GM18511 (cell line): ENCODE data around the gene ELL.
A peak's percentile ranks its signal among the peaks of the same experiment; 100 is the strongest.

ENCODE experiments used
- ATAC-seq: cut with Tn5 transposase; IDR thresholded peaks from one replicate; pipeline ENCODE4 v1.9.1; 2021; ENCODE audit warnings: mild to moderate bottlenecking, moderate library complexity; ENCODE audit not compliant: unreplicated experiment

The ELL gene

GRCh38 chr19:18506101-18506930 is 15.6 kb downstream of the ELL start:
- no peak for ATAC-seq

- no peak for ATAC-seq
These were observed 16.8 kb downstream of the ELL start for GRCh38 chr19:18504886-18505610.

GRCh38 chr19:18503971-18504885 is 17.6 kb downstream of the ELL start:
- ATAC-seq, result peak; percentile 68

GRCh38 chr19:18503337-18503970 is 18.4 kb downstream of the ELL start:
- ATAC-seq, result no peak

- no peak for ATAC-seq
These were observed 19.1 kb downstream of the ELL start for GRCh38 chr19:18502638-18503294.

- ATAC-seq, result no peak
These were observed 19.6 kb downstream of the ELL start for GRCh38 chr19:18502246-18502637.

- ATAC-seq, result no peak
These were observed 20.0 kb downstream of the ELL start for GRCh38 chr19:18501832-18502231.

- ATAC-seq, result no peak
These were observed 20.5 kb downstream of the ELL start for GRCh38 chr19:18501351-18501750.

- ATAC-seq, result no peak
These were observed 21.1 kb downstream of the ELL start for GRCh38 chr19:18500799-18501198.

GRCh38 chr19:18500376-18500775 is 21.5 kb downstream of the ELL start:
- ATAC-seq, result no peak

GRCh38 chr19:18499055-18499775 is 22.7 kb downstream of the ELL start:
- ATAC-seq, result no peak

- ATAC-seq, result no peak
These were observed 25.0 kb downstream of the ELL start for GRCh38 chr19:18496980-18497256.

GRCh38 chr19:18496167-18496979 is 25.5 kb downstream of the ELL start:
- ATAC-seq, result no peak

GRCh38 chr19:18495204-18495911 is 26.5 kb downstream of the ELL start:
- no peak for ATAC-seq

- ATAC-seq, result no peak
These were observed 27.6 kb downstream of the ELL start for GRCh38 chr19:18494267-18494607.

GRCh38 chr19:18493440-18494266 is 28.2 kb downstream of the ELL start:
- no peak for ATAC-seq
